ENCODE results near the gene GIMAP6.

- TF ChIP-seq TAF1 (IDR thresholded peaks at IDR 0.05; ENCODE audit: borderline replicate concordance, insufficient read depth, low read length) (no peak), REST (IDR thresholded peaks at IDR 0.05; ENCODE audit: insufficient read depth in 1 of 2, low read depth in 2 of 2, low read length in 2 of 2) (no peak)
Observed at GRCh38 chr7:150657526-150657925, 25.3 kb upstream of the GIMAP6 start.
